Peyer's patch (tissue), 4 donors: ENCODE data around the gene KLF11.

ENCODE experiments used
- CTCF ChIP-seq, 6 experiments: fragments of 450-650 bp in 4 of 6; fragments of 200-600 bp in 2 of 6; sonication (generic) in 1 of 6; IDR thresholded peaks; one replicate each; pipeline ENCODE4 v1.5.1; 2017 to 2019; ENCODE audit warnings: antibody characterized with exemption in 6 of 6, mild to moderate bottlenecking in 3 of 6, moderate library complexity in 1 of 6
- POLR2A ChIP-seq, 2 donors: fragments of 450-650 bp; IDR thresholded peaks; one replicate each; pipeline ENCODE4 v1.5.1; 2017; ENCODE audit warnings: antibody characterized with exemption in 2 of 2, mild to moderate bottlenecking in 2 of 2, moderate library complexity in 2 of 2

GRCh38 chr2:10067330-10067729, 24.0 kb downstream of the KLF11 start:
- TF ChIP-seq CTCF (IDR thresholded peaks at IDR 0.05), result no peak
- TF ChIP-seq POLR2A (IDR thresholded peaks at IDR 0.05), result no peak
